Measurements from ENCODE around the gene IDI1.
A peak's percentile ranks its signal among the peaks of the same experiment; 100 is the strongest.
"Not testable (repeated sequence)": the region's sequence is repeated elsewhere in the genome, so short reads cannot be mapped to it uniquely, and the experiment has no call there.

The IDI1 gene

GRCh38 chr10:1050554-1050953 lies 1.6 kb upstream of the IDI1 start:
- Mint-ChIP-seq H3K4me1 (ENCODE audit: low read depth) (peaks cover 56% of the 10 kb centered on the region), H3K9me3 (no peaks in the 10 kb centered on the region), H3K27ac (peak overlapping the region; percentile 57), H3K27me3 (ENCODE audit: low read depth) (no peaks in the 10 kb centered on the region), H3K4me3 (peak overlapping the region; percentile 96), H3K36me3 (ENCODE audit: low read depth) (peaks cover 27% of the 10 kb centered on the region)

DNA sequence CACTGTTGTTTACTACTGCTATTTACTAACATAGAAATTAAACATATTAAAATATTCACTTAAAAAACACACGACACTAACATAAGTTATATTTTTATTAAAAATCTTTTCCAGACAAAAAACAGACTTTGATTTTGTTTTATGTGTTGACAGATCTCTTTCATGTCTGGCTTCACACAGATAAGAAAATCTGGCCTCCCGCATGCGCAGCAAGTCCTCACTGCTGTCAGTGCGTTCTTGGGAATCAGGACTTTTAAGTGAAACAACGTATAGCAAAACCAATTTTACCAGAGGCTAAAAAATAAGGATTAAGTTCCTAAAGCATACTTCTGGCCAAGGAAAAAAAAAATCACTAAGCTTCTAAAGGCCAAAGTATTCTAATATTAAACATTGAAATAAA lies 1.2 kb upstream of the IDI1 start:
- H3K4me3 Mint-ChIP-seq, result peak overlapping the region; percentile 96
- no peaks in the 10 kb centered on the region for H3K9me3 Mint-ChIP-seq
- H3K36me3 Mint-ChIP-seq (ENCODE audit: low read depth), result peaks cover 31% of the 10 kb centered on the region
- H3K27me3 Mint-ChIP-seq (ENCODE audit: low read depth), result no peaks in the 10 kb centered on the region
- H3K27ac Mint-ChIP-seq, result peak overlapping the region; percentile 96
- H3K4me1 Mint-ChIP-seq (ENCODE audit: low read depth), result peaks cover 57% of the 10 kb centered on the region

- peaks cover 57% of the 10 kb centered on the region for H3K4me1 Mint-ChIP-seq (ENCODE audit: low read depth)
- H3K36me3 Mint-ChIP-seq (ENCODE audit: low read depth), result peaks cover 33% of the 10 kb centered on the region
- H3K27me3 Mint-ChIP-seq (ENCODE audit: low read depth), result no peaks in the 10 kb centered on the region
- H3K4me3 Mint-ChIP-seq, result peak overlapping the region; percentile 96
- H3K27ac Mint-ChIP-seq, result peak overlapping the region; percentile 96
- H3K9me3 Mint-ChIP-seq, result no peaks in the 10 kb centered on the region
Measured at GRCh38 chr10:1049425-1049958, 573 bp upstream of the IDI1 start.

GRCh38 chr10:1048349-1048731 lies 579 bp downstream of the IDI1 start:
- Mint-ChIP-seq H3K36me3 (ENCODE audit: low read depth) (peaks cover 29% of the 10 kb centered on the region), H3K4me1 (ENCODE audit: low read depth) (peaks cover 57% of the 10 kb centered on the region), H3K27me3 (ENCODE audit: low read depth) (no peaks in the 10 kb centered on the region), H3K27ac (peak overlapping the region; percentile 96), H3K9me3 (no peaks in the 10 kb centered on the region), H3K4me3 (peak overlapping the region; percentile 96)

DNA sequence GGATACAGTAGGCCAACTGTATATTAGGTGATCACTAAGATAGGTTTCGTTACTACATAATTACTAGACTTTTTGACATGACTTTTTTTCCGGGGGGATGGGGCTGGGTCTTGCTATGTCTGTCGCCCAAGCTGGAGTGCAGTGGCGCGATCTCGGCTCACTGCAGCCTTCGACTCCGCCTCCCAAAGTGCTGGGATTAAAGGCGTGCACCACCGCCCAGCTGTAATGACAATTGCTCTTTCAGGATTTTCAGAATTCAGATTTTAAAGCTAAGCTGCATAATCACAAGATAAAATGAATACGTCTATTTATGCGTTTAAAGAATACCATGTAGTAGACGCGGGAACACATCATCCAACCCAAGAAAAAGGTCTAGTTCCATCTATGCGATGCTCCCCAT lies 982 bp downstream of the IDI1 start:
- Mint-ChIP-seq H3K4me3 (peak overlapping the region; percentile 96), H3K27ac (peak overlapping the region; percentile 96), H3K27me3 (ENCODE audit: low read depth) (no peaks in the 10 kb centered on the region), H3K9me3 (no peaks in the 10 kb centered on the region), H3K4me1 (ENCODE audit: low read depth) (peaks cover 59% of the 10 kb centered on the region), H3K36me3 (ENCODE audit: low read depth) (peaks cover 33% of the 10 kb centered on the region)

DNA sequence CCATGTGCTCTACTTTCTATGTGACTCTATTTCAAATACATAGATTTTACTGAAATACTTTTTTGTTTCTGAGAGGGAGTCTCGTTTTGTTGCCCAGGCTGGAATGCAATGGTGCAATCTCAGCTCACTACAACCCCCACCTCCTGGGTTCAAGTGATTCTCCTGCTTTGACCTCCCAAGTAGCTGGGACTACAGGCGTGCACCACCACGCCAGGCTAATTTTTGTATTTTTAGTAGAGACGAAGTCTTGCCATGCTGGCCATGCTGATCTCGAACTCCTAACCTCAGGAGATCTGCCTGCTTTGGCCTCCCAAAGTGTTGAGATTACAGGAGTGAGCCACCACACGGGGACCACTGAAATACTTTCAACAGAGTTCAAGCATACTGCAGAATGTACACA lies 3.5 kb downstream of the IDI1 start:
- peak overlapping the region; percentile 85 for H3K4me3 Mint-ChIP-seq

DNA sequence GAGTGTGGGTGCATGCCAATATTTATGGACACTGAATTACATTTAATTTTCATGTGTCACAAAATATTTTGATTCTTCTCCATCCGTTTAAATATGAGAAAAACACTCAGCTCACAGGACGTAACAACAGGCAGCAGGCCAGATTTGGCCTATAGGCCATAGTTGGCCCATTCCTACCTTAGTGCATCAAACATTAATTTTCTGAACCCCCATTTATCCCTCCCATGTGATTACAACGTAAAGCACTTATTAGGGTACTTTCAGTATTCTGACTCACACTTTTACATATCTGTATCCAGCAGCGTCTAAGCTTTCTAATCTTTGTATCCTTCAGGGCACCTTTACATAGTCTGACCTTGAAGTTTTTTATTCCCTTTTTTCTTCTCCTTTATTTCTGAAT lies 4.0 kb downstream of the IDI1 start:
- Mint-ChIP-seq H3K4me1 (ENCODE audit: low read depth) (peaks cover 42% of the 10 kb centered on the region), H3K27ac (peak overlapping the region; percentile 93), H3K27me3 (ENCODE audit: low read depth) (no peaks in the 10 kb centered on the region), H3K9me3 (no peaks in the 10 kb centered on the region), H3K4me3 (peak overlapping the region; percentile 85), H3K36me3 (ENCODE audit: low read depth) (peaks cover 37% of the 10 kb centered on the region)

More for the DNA sequence above, 3.5 kb downstream of the IDI1 start:
- peaks cover 40% of the 10 kb centered on the region for H3K4me1 Mint-ChIP-seq (ENCODE audit: low read depth)
- no peaks in the 10 kb centered on the region for H3K27me3 Mint-ChIP-seq (ENCODE audit: low read depth)
- peaks cover 33% of the 10 kb centered on the region for H3K36me3 Mint-ChIP-seq (ENCODE audit: low read depth)
- H3K27ac Mint-ChIP-seq, result peak overlapping the region; percentile 73
- H3K9me3 Mint-ChIP-seq, result no peaks in the 10 kb centered on the region

DNA sequence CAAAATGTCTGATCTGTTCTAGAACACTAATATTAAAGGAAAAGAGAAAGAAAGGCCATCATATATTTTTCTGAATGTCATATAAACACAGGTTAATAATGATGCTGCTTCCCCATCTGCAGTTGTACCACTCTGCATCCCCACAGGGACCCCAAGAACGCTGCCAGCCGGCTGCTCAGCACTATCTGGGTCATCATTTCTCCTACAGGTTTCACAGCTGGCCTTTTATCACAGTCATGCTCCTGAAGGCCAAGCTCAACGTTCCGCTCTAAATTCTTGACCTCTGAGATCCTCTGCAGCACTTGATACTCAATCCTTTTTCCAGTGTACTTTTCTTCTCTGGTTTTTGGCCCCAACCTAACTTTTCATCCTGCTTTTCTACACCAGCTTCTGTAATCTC lies 4.8 kb downstream of the IDI1 start:
- H3K36me3 Mint-ChIP-seq (ENCODE audit: low read depth), result peaks cover 37% of the 10 kb centered on the region
- H3K27ac Mint-ChIP-seq, result peak overlapping the region; percentile 93
- H3K9me3 Mint-ChIP-seq, result no peaks in the 10 kb centered on the region
- peak overlapping the region; percentile 85 for H3K4me3 Mint-ChIP-seq
- H3K4me1 Mint-ChIP-seq (ENCODE audit: low read depth), result peaks cover 42% of the 10 kb centered on the region
- no peaks in the 10 kb centered on the region for H3K27me3 Mint-ChIP-seq (ENCODE audit: low read depth)

DNA sequence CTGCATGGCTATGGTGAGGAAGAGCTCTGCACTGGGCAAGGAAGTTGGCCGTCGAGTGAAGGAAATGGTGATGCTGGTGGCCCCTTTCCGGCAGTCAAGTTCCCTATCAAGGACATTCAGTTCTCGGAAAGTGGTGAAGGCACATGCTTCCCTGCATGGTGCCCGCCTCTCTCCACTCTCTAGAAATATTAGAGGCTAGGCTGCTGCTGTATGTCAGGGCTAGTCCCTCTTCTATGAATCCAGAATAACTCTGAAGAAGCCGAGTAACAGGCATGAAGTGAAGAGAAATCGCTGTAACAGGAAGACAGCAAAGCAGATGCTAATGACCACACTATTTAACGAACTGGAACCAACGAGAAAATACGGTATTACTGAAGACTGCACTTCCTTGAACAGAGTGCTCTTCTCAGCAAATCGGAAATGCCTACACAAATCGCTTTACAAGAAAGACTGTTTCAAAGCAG lies 5.4 kb downstream of the IDI1 start:
- no peaks in the 10 kb centered on the region for H3K9me3 Mint-ChIP-seq
- no peaks in the 10 kb centered on the region for H3K27me3 Mint-ChIP-seq (ENCODE audit: low read depth)
- H3K36me3 Mint-ChIP-seq (ENCODE audit: low read depth), result peaks cover 37% of the 10 kb centered on the region
- peaks cover 42% of the 10 kb centered on the region for H3K4me1 Mint-ChIP-seq (ENCODE audit: low read depth)
- H3K27ac Mint-ChIP-seq, result peak overlapping the region; percentile 93
- H3K4me3 Mint-ChIP-seq, result peak overlapping the region; percentile 85

DNA sequence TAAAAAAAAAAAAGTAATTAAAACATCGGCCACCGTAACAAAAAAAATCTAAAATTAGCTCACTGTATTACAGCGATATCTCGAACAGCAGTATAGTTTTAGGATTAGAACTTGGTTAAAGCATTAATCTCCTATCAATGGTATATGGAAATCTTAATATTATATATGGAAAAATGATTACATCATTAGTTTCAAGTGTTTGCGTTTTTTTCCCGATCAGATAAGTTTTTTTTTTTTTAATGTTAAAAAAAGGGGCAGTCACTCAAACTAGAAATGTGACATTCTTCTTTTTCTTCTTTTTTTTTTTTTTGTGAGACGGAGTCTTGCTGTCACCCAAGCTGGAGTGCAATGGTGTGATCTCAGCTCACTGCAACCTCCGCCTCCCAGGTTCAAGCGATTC lies 7.4 kb downstream of the IDI1 start:
- H3K36me3 Mint-ChIP-seq (ENCODE audit: low read depth), result peaks cover 37% of the 10 kb centered on the region
- H3K27me3 Mint-ChIP-seq (ENCODE audit: low read depth), result no peaks in the 10 kb centered on the region

GRCh38 chr10:1040133-1040532 lies 8.8 kb downstream of the IDI1 start:
- Mint-ChIP-seq H3K4me1 (ENCODE audit: low read depth) (peaks cover 34% of the 10 kb centered on the region), H3K27ac (no peak overlapping the region), H3K9me3 (no peaks in the 10 kb centered on the region), H3K4me3 (no peak overlapping the region), H3K27me3 (ENCODE audit: low read depth) (no peaks in the 10 kb centered on the region), H3K36me3 (ENCODE audit: low read depth) (peaks cover 34% of the 10 kb centered on the region)

More for the DNA sequence above, 7.4 kb downstream of the IDI1 start:
- no peak overlapping the region for H3K27ac Mint-ChIP-seq
- H3K9me3 Mint-ChIP-seq, result no peaks in the 10 kb centered on the region
- H3K4me3 Mint-ChIP-seq, result no peak overlapping the region
- peaks cover 36% of the 10 kb centered on the region for H3K4me1 Mint-ChIP-seq (ENCODE audit: low read depth)

- Mint-ChIP-seq H3K36me3 (ENCODE audit: low read depth) (peaks cover 26% of the 10 kb centered on the region), H3K4me1 (ENCODE audit: low read depth) (peaks cover 22% of the 10 kb centered on the region)
- not testable (repeated sequence) for H3K27me3 Mint-ChIP-seq (ENCODE audit: low read depth); H3K27ac Mint-ChIP-seq; H3K4me3 Mint-ChIP-seq; H3K9me3 Mint-ChIP-seq
Measured at GRCh38 chr10:1038769-1039168, 10.2 kb downstream of the IDI1 start.

- H3K4me3 Mint-ChIP-seq, result no peak overlapping the region
- H3K27me3 Mint-ChIP-seq (ENCODE audit: low read depth), result no peaks in the 10 kb centered on the region
- peak overlapping the region; percentile 26 for H3K27ac Mint-ChIP-seq
- H3K4me1 Mint-ChIP-seq (ENCODE audit: low read depth), result peaks cover 14% of the 10 kb centered on the region
- peaks cover 19% of the 10 kb centered on the region for H3K36me3 Mint-ChIP-seq (ENCODE audit: low read depth)
- no peaks in the 10 kb centered on the region for H3K9me3 Mint-ChIP-seq
Measured at GRCh38 chr10:1037098-1037497, 11.8 kb downstream of the IDI1 start.

DNA sequence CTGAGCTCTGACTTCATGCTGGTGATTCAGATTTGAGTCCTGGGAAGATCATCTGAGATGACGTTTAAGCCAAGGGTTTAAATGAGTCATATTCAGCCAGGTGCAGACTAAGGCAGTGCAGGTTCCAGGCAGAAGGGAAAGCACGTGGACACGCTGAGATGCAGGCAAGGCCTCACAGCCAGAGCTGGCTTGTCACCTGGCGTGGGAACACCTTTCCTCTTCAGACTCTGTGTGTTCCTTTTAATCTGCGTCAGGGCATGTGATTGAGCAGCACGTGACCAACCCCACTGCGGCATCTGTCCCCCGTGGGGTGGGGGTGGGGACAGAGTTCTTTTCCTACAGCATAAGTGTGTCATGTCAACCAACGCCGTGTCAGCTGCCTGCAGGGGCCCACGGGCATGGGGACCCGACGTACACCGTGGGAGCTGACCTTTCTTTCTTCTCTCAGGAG lies 12.6 kb downstream of the IDI1 start:
- Mint-ChIP-seq H3K4me3 (no peak overlapping the region), H3K9me3 (no peaks in the 10 kb centered on the region), H3K36me3 (ENCODE audit: low read depth) (peaks cover 19% of the 10 kb centered on the region), H3K27me3 (ENCODE audit: low read depth) (no peaks in the 10 kb centered on the region), H3K27ac (peak overlapping the region; percentile 31), H3K4me1 (ENCODE audit: low read depth) (peaks cover 14% of the 10 kb centered on the region)

GRCh38 chr10:1035201-1035600 lies 13.7 kb downstream of the IDI1 start:
- Mint-ChIP-seq H3K4me1 (ENCODE audit: low read depth) (peaks cover 10% of the 10 kb centered on the region), H3K27ac (no peak overlapping the region), H3K36me3 (ENCODE audit: low read depth) (peaks cover 13% of the 10 kb centered on the region), H3K4me3 (no peak overlapping the region), H3K9me3 (no peaks in the 10 kb centered on the region), H3K27me3 (ENCODE audit: low read depth) (no peaks in the 10 kb centered on the region)

DNA sequence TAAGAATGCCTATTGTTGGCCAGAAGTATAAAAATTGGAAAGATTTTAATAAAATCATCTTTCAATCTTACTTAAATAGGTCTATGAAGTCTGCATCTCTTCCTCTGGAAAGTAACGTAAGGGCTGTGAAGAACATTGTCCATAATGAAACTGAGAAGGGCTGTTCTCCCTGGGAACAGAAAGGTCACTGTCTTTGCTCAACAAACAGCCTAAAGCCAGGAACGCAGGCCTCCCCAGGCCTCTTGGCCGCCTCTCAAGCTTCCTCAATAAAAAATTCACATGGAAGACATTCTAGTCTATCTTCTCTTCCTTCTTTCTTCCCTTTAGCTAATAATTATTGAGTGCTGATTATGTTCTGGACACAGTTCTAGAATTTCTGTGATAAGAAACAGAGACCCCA lies 14.2 kb downstream of the IDI1 start:
- H3K36me3 Mint-ChIP-seq (ENCODE audit: low read depth), result peaks cover 12% of the 10 kb centered on the region
- H3K4me1 Mint-ChIP-seq (ENCODE audit: low read depth), result peaks cover 8% of the 10 kb centered on the region
- H3K9me3 Mint-ChIP-seq, result no peaks in the 10 kb centered on the region
- no peak overlapping the region for H3K27ac Mint-ChIP-seq
- H3K27me3 Mint-ChIP-seq (ENCODE audit: low read depth), result no peaks in the 10 kb centered on the region
- H3K4me3 Mint-ChIP-seq, result no peak overlapping the region
